ENCODE measurements around the gene TRAPPC5.

TRAPPC5 gene

DNA sequence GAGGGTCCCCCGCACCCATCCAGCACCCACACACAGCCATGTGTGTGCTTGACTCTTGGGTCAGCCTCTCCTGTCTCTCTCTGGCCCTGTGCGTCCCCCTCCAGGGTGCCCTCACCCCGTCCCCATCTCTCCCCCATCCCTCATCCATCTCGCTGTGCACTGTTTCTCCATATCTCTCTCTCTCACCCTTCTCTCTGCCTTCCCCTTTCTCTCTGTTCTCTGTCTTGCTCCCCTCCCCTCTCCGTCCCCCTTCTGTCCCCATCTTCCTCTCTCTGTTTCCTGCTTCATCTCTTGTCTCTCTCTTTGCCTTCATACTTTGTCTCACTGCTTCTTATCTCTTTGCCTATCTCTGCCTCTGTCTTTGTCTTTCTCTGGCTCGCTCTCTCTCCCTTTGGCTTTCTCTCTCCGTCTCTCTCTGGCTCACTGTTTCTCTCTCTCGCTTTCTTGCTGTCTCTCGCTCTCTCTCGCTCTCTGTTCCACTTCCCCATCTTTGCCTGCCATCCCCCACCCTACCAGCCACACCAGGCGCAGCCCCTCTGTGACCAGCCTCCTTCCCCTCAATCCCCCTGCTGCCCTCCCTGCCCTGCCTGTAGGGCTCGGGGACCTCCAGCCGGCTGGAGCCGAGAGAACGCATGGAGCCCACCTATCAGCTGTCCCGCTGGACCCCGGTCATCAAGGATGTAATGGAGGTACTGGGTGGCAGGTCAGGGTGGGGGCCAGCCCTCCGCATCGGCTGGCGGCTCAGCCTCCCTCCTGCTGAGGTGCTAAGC is 34.8 kb upstream of the TRAPPC5 start:
- no peak for DNase-seq (ENCODE audit: low read depth in 2 of 2)

DNA sequence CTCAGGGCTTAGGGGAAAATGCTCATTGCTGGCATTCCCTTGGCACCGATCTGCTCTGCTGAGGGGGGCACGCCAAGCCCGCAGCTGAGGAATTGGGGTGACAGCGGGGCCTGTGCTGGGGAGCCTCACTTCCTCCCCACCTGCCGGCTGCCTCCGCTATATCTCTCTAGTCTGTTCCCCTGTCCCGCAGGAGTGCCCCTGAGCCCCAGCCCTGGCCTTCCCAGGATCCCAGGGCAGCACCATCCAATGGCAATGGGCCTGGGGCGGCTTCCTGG is 34.3 kb upstream of the TRAPPC5 start:
- no peak for DNase-seq (ENCODE audit: low read depth in 2 of 2)

DNA sequence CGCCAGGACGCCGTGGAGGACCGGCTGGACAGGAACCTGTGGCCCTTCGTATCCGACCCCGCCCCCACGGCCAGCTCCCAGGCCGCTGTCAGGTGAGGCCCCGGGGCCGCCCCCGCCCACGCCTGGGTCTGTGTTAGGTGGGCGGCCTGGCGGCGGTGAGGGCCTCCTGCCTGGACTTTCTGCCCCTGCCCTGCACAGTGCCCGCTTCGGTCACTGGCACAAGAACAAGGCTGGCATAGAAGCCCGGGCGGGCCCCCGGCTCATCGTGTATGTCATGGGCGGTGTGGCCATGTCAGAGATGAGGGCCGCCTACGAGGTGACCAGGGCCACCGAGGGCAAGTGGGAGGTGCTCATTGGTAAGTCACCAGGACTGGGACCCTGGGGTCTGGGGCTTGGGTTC is 33.5 kb upstream of the TRAPPC5 start:
- no peak for DNase-seq (ENCODE audit: low read depth in 2 of 2)

DNA sequence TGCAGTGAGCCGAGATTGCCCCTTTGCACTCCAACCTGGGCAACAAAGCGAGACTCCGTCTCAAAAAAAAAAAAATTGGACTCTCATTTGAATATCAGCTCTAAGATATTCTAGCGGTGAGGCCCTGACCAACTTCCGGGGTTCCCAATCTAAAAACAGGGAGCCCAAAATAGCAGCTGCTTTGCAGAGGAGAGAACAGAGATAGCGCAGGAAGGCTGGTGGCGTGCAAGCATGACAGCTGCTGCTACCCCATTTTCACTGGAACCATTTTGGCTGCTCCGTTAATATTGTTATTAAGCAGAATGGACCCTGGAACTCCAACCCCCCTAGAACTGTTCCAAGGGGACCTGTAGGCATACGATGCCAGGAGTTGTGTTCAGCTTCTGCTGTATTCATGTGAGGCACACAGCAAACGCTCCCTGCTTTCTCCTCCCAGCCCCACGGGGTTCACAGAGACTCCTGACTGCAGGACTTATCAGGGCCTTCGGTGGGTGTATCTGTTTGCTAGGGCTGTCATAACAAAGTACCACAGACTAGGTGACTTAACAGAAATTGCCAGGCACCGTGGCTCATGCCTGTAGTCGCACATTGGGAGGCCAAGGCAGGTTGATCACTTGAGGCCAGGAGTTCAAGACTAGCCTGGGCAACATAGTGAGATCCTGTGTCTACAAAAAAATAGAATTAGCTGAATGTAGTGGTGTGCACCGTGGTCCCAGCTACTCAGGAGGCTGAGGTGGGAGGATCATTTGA is 32.2 kb upstream of the TRAPPC5 start:
- no peak for DNase-seq (ENCODE audit: low read depth in 2 of 2)

DNA sequence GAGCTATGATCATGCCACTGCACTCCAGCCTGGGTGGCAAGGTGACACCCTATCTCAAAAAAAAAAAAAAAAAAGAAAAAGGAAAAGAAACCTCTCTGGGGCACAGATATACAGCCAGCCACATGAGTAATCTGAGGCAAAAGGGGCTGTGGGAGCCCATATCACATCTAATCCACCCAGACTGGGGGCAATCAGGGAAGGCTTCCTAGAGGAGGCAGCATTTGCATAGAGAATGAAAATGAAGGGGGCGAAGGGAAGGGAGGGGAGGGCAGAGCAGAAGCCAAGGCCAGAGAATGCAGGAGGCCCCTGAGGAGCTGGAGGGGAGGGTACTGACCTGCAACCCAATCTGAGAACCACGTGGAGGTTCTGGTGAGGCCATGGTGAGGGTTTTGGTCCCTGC is 30.5 kb upstream of the TRAPPC5 start:
- DNase-seq (ENCODE audit: low read depth in 2 of 2), result no peak

DNA sequence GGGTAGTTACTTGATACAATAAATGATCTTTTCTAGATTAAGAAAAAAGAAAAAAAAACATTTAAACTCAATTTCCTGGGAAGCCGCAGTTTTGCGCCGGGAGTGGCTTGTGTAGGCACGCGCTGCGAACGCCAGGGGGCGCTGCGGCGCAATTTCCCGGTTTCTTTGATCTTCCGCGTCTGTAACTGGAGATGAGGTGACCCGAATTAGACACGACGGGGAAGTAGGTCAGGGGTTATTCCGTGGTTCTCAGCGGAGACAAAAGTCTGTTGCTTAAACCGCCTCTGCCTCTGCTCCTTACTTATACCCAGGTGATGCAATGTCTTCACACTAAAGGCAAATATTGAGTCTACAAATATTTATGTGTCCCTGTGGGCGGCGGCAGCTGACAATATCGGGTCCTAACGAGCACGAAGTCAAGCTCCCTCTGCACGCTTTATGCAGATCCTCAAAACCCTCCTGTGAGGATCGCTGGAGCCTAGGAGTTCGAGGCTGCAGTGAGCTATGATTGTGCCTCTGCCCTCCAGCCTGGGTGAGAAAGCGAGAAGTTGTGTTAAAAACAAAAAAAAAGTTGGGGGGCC is 28.5 kb upstream of the TRAPPC5 start:
- DNase-seq (ENCODE audit: low read depth in 2 of 2), result peak; percentile 70 to 76

DNA sequence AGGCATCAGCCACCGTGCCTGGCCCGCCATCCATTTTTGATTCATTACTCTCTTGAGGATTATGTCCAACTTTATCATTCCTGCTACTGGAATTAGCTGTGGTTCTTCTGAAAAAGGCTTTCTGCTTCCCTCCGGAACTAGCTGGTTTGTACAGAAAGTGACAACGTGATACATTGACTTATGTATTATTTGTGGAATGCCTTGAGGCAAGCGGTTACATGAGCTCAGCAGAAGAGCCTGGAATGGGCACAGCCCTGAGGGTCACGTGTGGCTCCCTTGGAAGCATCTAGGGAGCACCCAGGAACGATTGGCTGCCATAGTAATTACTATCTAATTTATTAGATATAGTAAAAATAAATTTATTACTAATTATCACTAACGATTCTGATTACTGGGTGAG is 26.2 kb upstream of the TRAPPC5 start:
- DNase-seq (ENCODE audit: low read depth in 2 of 2), result no peak

DNA sequence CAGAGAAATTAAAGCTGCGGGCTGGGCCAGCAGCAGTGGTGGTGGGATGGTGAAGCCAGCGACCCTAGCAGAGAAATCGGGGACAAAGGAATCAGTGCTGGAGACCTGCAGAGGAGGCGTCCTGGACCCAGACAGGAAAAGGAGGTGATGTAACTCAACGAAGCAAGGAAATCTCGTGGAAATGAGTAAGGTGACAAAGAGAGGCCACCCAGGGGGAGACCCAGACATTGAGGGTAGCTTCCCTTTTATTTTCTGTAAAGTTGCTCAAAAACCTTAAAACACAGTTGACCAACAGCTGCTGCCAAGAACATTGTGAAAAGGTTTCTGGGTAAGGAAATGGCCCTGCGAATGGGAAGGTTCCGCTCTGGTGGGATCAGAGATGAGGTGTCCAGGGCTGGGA is 25.1 kb upstream of the TRAPPC5 start:
- no peak for DNase-seq (ENCODE audit: low read depth in 2 of 2)

DNA sequence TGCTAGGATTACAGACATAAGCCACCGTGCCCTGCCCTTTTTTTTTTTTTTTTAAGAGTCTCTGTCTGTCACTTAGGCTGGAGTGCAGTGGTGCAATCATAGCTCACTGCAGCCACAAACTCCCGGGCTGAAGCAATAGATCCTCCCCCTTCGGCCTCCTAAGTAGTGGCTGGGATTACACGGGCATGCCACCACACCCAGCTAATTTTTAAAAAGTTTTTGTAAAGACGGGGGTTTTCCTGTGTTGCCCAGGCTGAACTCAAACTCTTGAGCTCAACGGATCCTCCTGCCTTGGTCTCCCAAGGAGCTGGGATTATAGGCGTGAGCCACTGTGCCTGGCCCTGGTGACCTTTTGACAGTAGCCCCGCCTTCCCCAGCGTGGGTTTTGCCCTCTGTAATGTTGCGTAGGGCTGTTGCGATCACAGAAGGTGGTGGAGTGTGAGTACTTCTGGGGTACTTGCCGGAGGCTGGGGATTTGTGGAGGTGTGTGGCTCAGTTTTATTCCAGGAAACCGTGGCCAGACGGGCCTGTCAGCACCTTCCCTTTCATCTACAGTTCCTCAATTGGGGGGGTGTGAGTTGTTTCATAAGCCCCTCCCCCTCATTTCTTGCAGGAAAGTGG is 23.4 kb upstream of the TRAPPC5 start:
- peak in 1 of 2 donors; percentile 39 for DNase-seq (ENCODE audit: low read depth in 2 of 2)

DNA sequence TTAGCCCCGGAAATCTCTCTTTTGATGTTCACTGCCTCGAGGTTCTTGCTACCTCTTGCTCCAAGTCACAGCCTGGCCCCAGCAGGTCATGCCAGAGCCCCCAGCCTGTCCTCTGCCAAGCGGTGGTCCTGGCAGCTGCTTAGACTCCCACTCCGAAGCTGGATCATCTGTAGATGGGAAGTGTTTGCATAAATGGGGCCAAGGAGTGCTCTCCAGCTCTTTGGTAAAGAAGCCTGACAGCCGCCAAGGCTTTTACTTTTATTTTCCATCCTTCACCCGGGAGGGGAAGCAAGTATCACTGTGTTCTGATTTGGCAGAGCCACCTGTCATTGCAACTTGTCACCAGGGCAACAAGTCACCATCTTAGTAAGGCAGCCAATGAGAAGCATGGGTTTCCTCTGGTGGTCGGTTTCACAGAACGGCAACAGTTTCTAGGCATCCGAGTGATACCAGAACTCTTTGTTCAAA is 22.4 kb upstream of the TRAPPC5 start:
- peak; percentile 26 to 27 for DNase-seq (ENCODE audit: low read depth in 2 of 2)

DNA sequence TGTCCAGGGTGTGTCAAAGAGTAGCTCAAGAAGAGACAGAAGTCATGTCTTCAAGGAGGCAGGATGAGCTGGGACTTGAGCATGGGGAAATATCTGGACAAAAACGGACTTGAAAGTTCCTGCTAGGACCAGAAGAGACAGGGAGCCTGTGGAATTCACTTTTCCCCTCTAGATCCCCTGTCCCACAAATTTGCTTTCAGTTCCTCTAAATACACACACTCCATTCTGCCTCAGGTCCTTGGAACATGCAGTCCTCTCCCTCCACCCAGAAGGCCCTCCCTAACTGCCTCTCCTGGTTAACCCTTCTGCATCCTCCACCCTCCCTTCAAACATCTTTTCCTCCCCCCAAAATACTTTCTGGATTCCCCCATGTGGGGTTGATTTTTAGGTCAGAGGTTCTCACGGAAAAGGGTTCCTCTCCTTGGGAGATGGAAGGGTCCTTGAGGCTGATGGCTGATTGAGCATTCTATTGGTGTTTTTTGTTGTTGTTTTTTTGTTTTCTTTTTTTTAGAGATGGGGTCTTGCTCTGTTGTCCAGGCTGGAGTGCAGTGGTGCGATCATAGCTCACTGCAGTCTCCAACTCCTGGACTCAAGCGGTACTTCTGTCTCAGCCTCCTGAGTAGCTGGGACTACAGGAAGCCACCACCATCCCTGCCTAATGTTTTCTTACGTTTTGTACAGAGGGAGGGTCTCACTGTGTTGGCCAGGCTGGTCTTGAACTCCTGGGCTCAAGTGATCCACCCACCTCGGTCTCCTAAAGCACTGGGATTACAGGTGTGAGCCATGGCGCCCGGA is 18.7 kb upstream of the TRAPPC5 start:
- DNase-seq (ENCODE audit: low read depth in 2 of 2), result no peak

DNA sequence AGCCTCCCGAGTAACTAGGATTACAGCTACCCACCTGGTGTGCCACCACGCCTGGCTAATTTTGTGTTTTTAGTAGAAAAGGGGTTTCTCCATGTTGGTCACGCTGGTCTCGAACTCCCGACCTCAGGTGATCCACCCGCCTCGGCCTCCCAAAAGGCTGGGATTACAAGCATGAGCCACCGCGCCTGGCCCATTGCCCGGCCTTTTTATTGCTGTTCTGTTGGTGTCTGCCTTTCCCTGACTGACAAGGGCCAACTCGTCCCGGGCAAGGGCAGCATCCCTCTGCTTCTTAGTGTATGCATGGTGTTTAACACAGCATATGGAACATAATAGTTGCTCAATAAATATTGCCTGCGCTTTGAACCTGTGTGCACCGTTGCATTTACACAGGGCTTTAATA is 18.0 kb upstream of the TRAPPC5 start:
- DNase-seq (ENCODE audit: low read depth in 2 of 2), result no peak

DNA sequence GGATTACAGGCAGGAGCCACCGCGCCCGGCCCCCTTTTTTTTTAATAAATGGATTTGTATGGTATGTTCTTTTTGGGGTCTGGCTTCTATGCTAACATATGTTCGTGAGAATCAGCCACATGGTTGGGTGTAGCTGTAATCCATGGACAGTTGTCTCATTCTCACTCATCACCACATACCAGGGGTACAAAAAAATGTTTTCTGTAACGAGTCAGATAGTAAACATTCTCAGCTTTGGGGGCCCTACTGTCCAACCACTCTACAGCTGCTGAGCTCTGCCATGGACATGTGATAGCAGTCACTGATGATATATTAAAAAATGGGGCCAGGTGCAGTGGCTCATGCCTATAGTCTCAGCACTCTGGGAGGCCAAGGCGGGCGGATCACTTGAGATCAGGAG is 16.9 kb upstream of the TRAPPC5 start:
- DNase-seq (ENCODE audit: low read depth in 2 of 2), result no peak

DNA sequence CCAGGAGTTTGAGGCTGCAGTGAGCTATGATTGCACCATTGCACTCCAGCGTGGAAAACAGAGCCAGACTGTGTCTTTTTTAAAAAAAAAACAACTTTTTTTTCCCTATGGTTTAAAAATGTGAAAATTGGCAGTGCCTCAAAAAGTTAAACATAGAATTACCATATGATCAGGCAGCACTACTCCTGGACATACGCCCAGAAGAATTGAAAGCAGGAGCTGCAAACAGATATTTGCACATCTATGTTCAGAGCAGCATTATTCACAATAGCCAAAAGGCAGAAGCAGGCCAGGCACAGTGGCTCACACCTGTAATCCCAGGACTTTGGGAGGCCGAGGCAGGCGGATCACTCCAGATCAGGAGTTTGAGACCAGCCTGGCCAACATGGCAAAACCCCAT is 15.6 kb upstream of the TRAPPC5 start:
- DNase-seq (ENCODE audit: low read depth in 2 of 2), result no peak

DNA sequence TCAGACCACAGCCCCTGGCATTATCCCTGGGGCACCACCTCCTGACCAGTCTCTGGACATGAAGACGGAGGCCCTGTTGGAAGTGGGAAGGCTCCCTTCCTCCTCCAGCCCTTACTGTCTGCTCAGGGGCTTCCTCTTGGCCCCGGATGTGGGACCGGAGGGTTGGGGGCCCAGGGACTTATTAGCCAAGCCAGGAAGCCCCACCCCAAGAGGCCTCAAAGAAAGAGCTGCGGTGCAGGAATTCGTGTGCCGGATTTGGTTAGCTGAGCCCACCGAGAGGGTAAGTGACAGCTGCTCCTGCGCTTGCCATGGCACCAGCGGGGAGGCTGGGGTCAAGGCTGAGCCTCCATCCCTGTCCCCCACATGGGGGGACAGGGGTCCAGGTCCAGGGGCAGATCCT is 11.8 kb upstream of the TRAPPC5 start, which contains the start of gene RETN:
RETN (plus strand) TSS at position 208 of the 400 bp plus-strand sequence. CDS start 278 bp downstream, outside the sequence.
- DNase-seq (ENCODE audit: low read depth in 2 of 2), result no peak

DNA sequence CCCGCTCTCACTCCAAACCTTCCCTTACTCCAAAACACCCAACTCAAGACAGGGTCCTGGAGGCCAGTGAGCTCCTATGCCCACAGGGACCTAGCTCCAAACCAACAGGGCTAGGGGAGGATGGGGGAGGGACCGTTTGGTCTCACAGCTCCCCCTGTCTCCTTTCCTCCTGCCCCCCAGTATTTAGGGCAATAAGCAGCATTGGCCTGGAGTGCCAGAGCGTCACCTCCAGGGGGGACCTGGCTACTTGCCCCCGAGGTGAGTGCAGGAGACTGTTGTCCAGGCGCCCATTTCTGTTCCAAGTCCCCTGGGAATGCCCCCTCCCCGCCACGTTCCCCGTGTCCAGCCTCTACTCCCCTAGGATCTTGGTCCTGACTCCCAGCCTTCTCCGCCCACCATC is 11.0 kb upstream of the TRAPPC5 start:
- DNase-seq (ENCODE audit: low read depth in 2 of 2), result no peak

DNA sequence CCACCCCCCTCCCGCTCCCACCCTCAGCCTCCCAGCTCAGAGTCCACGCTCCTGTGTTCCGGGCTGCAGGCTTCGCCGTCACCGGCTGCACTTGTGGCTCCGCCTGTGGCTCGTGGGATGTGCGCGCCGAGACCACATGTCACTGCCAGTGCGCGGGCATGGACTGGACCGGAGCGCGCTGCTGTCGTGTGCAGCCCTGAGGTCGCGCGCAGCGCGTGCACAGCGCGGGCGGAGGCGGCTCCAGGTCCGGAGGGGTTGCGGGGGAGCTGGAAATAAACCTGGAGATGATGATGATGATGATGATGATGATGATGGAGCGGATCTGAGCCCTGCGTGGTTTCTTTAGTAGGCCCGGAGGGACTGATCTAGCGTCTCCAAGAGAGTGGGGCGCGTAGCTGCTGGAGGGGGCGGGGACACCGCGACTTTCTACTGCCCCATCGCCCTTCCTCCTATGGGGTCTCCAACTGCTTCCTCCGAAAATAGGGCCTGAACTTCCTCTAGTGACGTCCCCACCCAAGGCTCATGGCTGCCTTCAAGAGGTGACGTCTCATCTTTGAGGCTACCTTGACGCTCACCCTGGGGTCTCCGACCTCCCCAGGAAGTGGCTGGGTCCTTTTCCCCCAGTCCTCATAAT is 10.4 kb upstream of the TRAPPC5 start:
- DNase-seq (ENCODE audit: low read depth in 2 of 2), result no peak

DNA sequence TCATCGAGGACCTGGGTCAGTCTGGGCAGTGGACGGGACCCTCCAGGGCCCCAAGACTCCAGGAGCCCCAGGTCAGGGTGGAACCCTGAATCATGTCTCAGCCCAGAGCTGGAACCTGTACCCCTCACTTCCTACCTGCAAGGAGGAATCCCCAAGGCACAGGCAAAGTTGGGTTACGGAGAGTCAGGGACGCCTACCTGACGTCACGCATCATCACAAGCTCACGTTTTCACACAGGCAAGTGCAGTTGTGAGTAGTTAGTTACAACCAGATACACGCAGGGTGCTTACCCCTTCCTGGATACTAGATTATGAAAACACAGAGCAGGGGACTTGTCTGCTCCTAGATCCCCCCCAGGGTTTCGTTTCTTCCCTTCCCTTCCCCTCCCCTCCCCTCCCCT is 9.8 kb upstream of the TRAPPC5 start:
- no peak for DNase-seq (ENCODE audit: low read depth in 2 of 2)

DNA sequence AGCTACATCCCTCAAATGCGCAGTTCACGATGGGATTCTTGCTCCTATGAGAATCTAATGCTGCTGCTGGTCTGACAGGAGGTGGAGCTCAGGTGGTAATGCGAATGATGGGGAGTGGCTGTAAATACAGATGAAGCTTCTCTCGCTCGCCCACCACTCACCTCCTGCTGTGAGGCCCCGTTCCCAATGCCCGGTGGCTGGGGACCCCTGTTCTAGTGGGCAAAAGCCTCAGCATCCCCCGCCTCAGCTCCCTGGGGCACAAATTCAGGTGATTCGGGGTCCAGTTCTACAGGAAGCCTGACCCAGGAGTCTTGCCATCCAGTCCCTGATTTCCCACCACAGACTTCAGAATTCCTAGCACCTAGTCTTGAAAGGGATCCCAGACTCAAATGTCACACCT is 8.1 kb upstream of the TRAPPC5 start:
- no peak for DNase-seq (ENCODE audit: low read depth in 2 of 2)

DNA sequence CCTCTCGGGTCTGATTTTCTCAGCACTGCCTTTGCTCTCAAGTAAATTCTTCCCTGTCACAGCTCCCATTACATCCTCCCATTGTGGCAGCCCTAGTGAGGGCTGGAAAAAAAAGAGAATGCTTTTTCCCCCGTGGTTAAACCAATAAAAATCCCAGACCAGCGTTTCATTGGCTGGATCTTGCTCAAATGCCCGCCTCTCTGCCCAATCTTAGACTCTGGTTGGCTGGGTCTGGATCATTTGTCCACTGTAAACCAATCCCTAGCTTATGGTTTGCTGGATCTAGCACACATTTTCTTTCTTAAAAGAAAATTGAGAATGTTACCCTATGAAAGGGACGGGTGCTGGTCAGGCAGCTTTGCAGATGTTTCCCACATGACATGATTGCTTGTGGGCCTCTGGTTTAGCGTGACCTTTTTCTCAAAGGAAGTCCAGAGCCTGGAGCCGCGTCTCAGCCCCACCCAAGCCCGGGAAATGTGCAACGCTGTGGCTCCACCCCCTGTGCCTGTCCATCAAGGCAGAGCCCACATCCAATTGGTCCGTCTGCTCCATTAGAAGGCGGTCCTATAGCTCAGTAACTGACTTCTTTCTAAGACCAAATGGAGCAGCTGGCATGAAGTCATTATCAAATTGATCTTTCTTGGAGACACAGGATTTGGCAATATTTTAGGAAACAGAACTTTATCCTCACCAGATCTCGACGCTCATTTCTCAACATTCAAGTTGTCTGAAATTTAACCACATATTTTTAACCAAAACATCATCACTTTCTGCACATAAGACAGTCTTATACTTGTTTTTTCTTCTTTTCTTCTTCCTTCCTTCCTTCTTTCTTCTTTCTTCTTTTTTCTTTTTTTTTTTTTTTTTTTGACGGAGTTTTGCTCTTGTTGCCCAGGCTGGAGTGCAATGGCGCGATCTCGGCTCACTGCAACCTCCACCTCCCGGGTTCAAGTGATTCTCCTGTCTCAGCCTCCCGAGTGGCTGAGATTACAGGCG is 6.3 kb upstream of the TRAPPC5 start:
- no peak for DNase-seq (ENCODE audit: low read depth in 2 of 2)
